H9 (cell line): ENCODE results near the gene SPSB4. TPM values are rescaled to one million over a fixed set of nuclear protein-coding genes. Genes with fewer than 3 reads are reported as not detected.

Experiments
- DNase-seq: peaks from one replicate; pipeline ENCODE4 v3.0.0-alpha.2; 2017
- H2AFZ ChIP-seq: one replicate; pipeline ENCODE4 v1.6.1; 2013; ENCODE audit warnings: mild to moderate bottlenecking, low read length, control low read depth, moderate library complexity
- H2AK5ac ChIP-seq: 2 replicates; pipeline ENCODE4 v1.6.1; 2013; ENCODE audit warnings: low read length, control low read depth, mixed read lengths; ENCODE audit not compliant: insufficient read length
- H2BK120ac ChIP-seq: one replicate; pipeline ENCODE4 v1.6.1; 2013; ENCODE audit warnings: low read depth, mild to moderate bottlenecking, low read length, control low read depth, inconsistent platforms; ENCODE audit not compliant: poor library complexity, severe bottlenecking
- H2BK12ac ChIP-seq: 2 replicates; pipeline ENCODE4 v1.6.1; 2013; ENCODE audit warnings: low read length, control low read depth, mixed read lengths, low read depth; ENCODE audit not compliant: insufficient read length
- H2BK15ac ChIP-seq: 2 replicates; pipeline ENCODE4 v1.6.1; 2013; ENCODE audit warnings: low read depth, low read length, control low read depth
- H2BK20ac ChIP-seq: one replicate; pipeline ENCODE4 v1.6.1; 2013; ENCODE audit warnings: low read depth, mild to moderate bottlenecking, low read length, control low read depth, inconsistent platforms; ENCODE audit not compliant: poor library complexity, severe bottlenecking
- H2BK5ac ChIP-seq: 2 replicates; pipeline ENCODE4 v1.6.1; 2013; ENCODE audit warnings: low read length, control low read depth, mixed read lengths; ENCODE audit not compliant: insufficient read length
- H3K14ac ChIP-seq: 2 replicates; pipeline ENCODE4 v1.6.1; 2013; ENCODE audit warnings: low read length, control low read depth; ENCODE audit not compliant: insufficient read depth
- H3K18ac ChIP-seq: 2 replicates; pipeline ENCODE4 v1.6.1; 2013; ENCODE audit warnings: low read depth, mild to moderate bottlenecking, mixed read lengths, low read length, control low read depth; ENCODE audit not compliant: insufficient read length
- H3K23ac ChIP-seq: 2 replicates; pipeline ENCODE4 v1.6.1; 2013; ENCODE audit warnings: low read length, control low read depth, mixed read lengths, low read depth; ENCODE audit not compliant: insufficient read length
- H3K23me2 ChIP-seq: 2 replicates; pipeline ENCODE4 v1.6.1; 2013; ENCODE audit warnings: low read depth, mild to moderate bottlenecking, mixed read lengths, low read length, control low read depth; ENCODE audit not compliant: insufficient read length, poor library complexity, severe bottlenecking
- H3K27ac ChIP-seq: 2 replicates; pipeline ENCODE4 v1.5.1; 2013; ENCODE audit warnings: low read length, control low read depth, mixed read lengths, low read depth; ENCODE audit not compliant: insufficient read length
- H3K27me3 ChIP-seq: 2 replicates; pipeline ENCODE4 v1.6.1; 2013; ENCODE audit warnings: low read length, control low read depth, inconsistent platforms; ENCODE audit not compliant: insufficient read depth
- H3K4ac ChIP-seq: 2 replicates; pipeline ENCODE4 v1.6.1; 2013; ENCODE audit warnings: low read depth, mild to moderate bottlenecking, control low read depth, inconsistent platforms, low read length, moderate library complexity
- H3K4me1 ChIP-seq: 2 replicates; pipeline ENCODE4 v1.6.1; 2013; ENCODE audit warnings: low read length, control low read depth, inconsistent platforms; ENCODE audit not compliant: insufficient read depth
- H3K4me2 ChIP-seq: 2 replicates; pipeline ENCODE4 v1.6.1; 2013; ENCODE audit warnings: low read length, control low read depth, mixed read lengths; ENCODE audit not compliant: insufficient read length, insufficient read depth
- H3K56ac ChIP-seq: 2 replicates; pipeline ENCODE4 v1.6.1; 2013; ENCODE audit warnings: low read depth, mild to moderate bottlenecking, mixed read lengths, low read length, control low read depth; ENCODE audit not compliant: insufficient read length
- H3K79me1 ChIP-seq: 2 replicates; pipeline ENCODE4 v1.6.1; 2013; ENCODE audit warnings: low read depth, mild to moderate bottlenecking, moderate library complexity, low read length, control low read depth, inconsistent platforms; ENCODE audit not compliant: insufficient read depth, poor library complexity, severe bottlenecking
- H3K79me2 ChIP-seq: 2 replicates; pipeline ENCODE4 v1.6.1; 2013; ENCODE audit warnings: low read length, control low read depth, inconsistent platforms; ENCODE audit not compliant: insufficient read depth
- H3K9ac ChIP-seq: 2 replicates; pipeline ENCODE4 v1.6.1; 2013; ENCODE audit warnings: low read length, control low read depth, mixed read lengths; ENCODE audit not compliant: insufficient read length; ENCODE audit errors: extremely low read depth
- H3K9me3 ChIP-seq: one replicate; pipeline ENCODE4 v1.6.1; 2013; ENCODE audit warnings: low read depth, low read length, inconsistent platforms; ENCODE audit not compliant: control insufficient read depth
- H3T11ph ChIP-seq: one replicate; pipeline ENCODE4 v1.6.1; 2013; ENCODE audit warnings: mild to moderate bottlenecking, low read length, control low read depth, inconsistent platforms
- H4K20me1 ChIP-seq: one replicate; pipeline ENCODE4 v1.6.1; 2013; ENCODE audit not compliant: control insufficient read depth, insufficient read length, insufficient read depth
- H4K5ac ChIP-seq: 2 replicates; pipeline ENCODE4 v1.6.1; 2013; ENCODE audit warnings: low read depth, mild to moderate bottlenecking, mixed read lengths, low read length, control low read depth; ENCODE audit not compliant: insufficient read length
- H4K8ac ChIP-seq: replicated peaks from 2 replicates; pipeline ENCODE4 v1.6.1; 2013; ENCODE audit warnings: low read length, control low read depth, mixed read lengths, low read depth; ENCODE audit not compliant: insufficient read length
- H4K91ac ChIP-seq: 2 replicates; pipeline ENCODE4 v1.6.1; 2013; ENCODE audit warnings: low read depth, mild to moderate bottlenecking, moderate library complexity, mixed read lengths, low read length, control low read depth; ENCODE audit not compliant: insufficient read length
- H3K27ac Mint-ChIP-seq, 3 experiments: 2 replicates in 2 of 3; 3 replicates in 1 of 3; pipeline ENCODE4 v1.8.0; 2020 to 2021; ENCODE audit warnings: mixed read lengths in 3 of 3, mild to moderate bottlenecking in 1 of 3, moderate library complexity in 1 of 3
- H3K27me3 Mint-ChIP-seq: 2 replicates; pipeline ENCODE4 v1.8.0; 2021; ENCODE audit warnings: low read depth, mild to moderate bottlenecking, moderate library complexity, mixed read lengths
- H3K36me3 Mint-ChIP-seq, 3 experiments: 2 replicates in 2 of 3; 3 replicates in 1 of 3; pipeline ENCODE4 v1.8.0; 2020 to 2021; ENCODE audit warnings: low read depth in 3 of 3, mixed read lengths in 3 of 3; ENCODE audit not compliant: insufficient read depth in 1 of 3
- H3K4me1 Mint-ChIP-seq, 2 experiments: 2 replicates each; pipeline ENCODE4 v1.8.0; 2020; ENCODE audit warnings: mixed read lengths in 2 of 2
- H3K4me3 Mint-ChIP-seq, 2 experiments: 2 replicates in 1 of 2; 3 replicates in 1 of 2; pipeline ENCODE4 v1.8.0; 2020 to 2021; ENCODE audit warnings: mild to moderate bottlenecking in 2 of 2, mixed read lengths in 2 of 2, moderate library complexity in 1 of 2
- H3K9me3 Mint-ChIP-seq, 2 experiments: 2 replicates in 1 of 2; 3 replicates in 1 of 2; pipeline ENCODE4 v1.8.0; 2020; ENCODE audit warnings: mild to moderate bottlenecking in 2 of 2, mixed read lengths in 2 of 2, moderate library complexity in 1 of 2
- WGBS: extraction: QIAGEN DNeasy Blood & Tissue Kit; methylation state at CpG from one replicate; pipeline ENCODE4 v1.1.7; 2013; ENCODE audit warnings: missing lambda C conversion rate, low lambda C conversion rate, mixed read lengths; ENCODE audit not compliant: insufficient read length; ENCODE audit errors: extremely low coverage; 5-methylcytosine and 5-hydroxymethylcytosine counted together
- total RNA-seq: library from RNA; stranded (reverse); gene quantifications from 2 replicates; pipeline ENCODE4 v1.2.1, GENCODE V29; 2021
- TF ChIP-seq, protein P1 (sequence below): fragments of 200-600 bp; sonication (generic); conservative IDR thresholded peaks from 3 replicates; pipeline ENCODE4 v1.8.0; 2021; ENCODE audit warnings: antibody characterized with exemption, mild to moderate bottlenecking

The SPSB4 gene
- total RNA-seq, 1 experiment from 2014 or later = 6.2 TPM

- no peaks in the 10 kb centered on the region for H3K9me3 ChIP-seq
- H4K8ac ChIP-seq = no peak overlapping the region
- H3K14ac ChIP-seq = 0 out of 2 replicates have a peak overlapping the region, but pooled peaks have one; percentile 1
- Mint-ChIP-seq H3K4me3 (no peak overlapping the region), H3K27me3 (no peaks in the 10 kb centered on the region), H3K4me1 (peaks cover 63% of the 10 kb centered on the region in 2 experiments), H3K27ac (no peak overlapping the region), H3K9me3 (no peaks in the 10 kb centered on the region), H3K36me3 (no peaks in the 10 kb centered on the region)
- H3K4me2 ChIP-seq = no peak overlapping the region
- H2BK12ac ChIP-seq = no peak overlapping the region
- no peak for DNase-seq
- no peak overlapping the region for H3K4ac ChIP-seq
- no peak overlapping the region for H2AK5ac ChIP-seq
- H4K91ac ChIP-seq = no peak overlapping the region
- no peaks in the 10 kb centered on the region for H3K79me2 ChIP-seq
- no peak overlapping the region for H3K27ac ChIP-seq
- H2BK120ac ChIP-seq = no peak overlapping the region
- no peak overlapping the region for H3K23ac ChIP-seq
- no peak overlapping the region for H2BK20ac ChIP-seq
- H3K23me2 ChIP-seq = no peaks in the 10 kb centered on the region
- no peak overlapping the region for H3K56ac ChIP-seq
- no peak overlapping the region for H3K9ac ChIP-seq
- H2BK5ac ChIP-seq = no peak overlapping the region
- TF ChIP-seq, protein P1, sequence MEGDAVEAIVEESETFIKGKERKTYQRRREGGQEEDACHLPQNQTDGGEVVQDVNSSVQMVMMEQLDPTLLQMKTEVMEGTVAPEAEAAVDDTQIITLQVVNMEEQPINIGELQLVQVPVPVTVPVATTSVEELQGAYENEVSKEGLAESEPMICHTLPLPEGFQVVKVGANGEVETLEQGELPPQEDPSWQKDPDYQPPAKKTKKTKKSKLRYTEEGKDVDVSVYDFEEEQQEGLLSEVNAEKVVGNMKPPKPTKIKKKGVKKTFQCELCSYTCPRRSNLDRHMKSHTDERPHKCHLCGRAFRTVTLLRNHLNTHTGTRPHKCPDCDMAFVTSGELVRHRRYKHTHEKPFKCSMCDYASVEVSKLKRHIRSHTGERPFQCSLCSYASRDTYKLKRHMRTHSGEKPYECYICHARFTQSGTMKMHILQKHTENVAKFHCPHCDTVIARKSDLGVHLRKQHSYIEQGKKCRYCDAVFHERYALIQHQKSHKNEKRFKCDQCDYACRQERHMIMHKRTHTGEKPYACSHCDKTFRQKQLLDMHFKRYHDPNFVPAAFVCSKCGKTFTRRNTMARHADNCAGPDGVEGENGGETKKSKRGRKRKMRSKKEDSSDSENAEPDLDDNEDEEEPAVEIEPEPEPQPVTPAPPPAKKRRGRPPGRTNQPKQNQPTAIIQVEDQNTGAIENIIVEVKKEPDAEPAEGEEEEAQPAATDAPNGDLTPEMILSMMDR = no peak
- H2AFZ ChIP-seq = no peak overlapping the region
- H3K79me1 ChIP-seq = no peaks in the 10 kb centered on the region
- H3T11ph ChIP-seq = no peak overlapping the region
- H4K20me1 ChIP-seq = no peaks in the 10 kb centered on the region
- no CpG with 5 or more reads among the region's 4 CpGs for WGBS
- no peak overlapping the region for H3K18ac ChIP-seq
- H4K5ac ChIP-seq = no peak overlapping the region
- H3K4me1 ChIP-seq = peaks cover 5% of the 10 kb centered on the region; the same call in 1 of the 2 replicates
- no peak overlapping the region for H2BK15ac ChIP-seq
- H3K27me3 ChIP-seq = no peaks in the 10 kb centered on the region
These were observed 40.3 kb downstream of the SPSB4 start for GRCh38 chr3:141091426-141091825.
